Astrocyte (in vitro differentiated cells and primary cell): ENCODE results near the gene ACOT11.

Experiments used
- EZH2 ChIP-seq: IDR thresholded peaks from 2 replicates; pipeline ENCODE4 v1.6.1; 2012; ENCODE audit warnings: mild to moderate bottlenecking, low read length, inconsistent platforms; ENCODE audit not compliant: insufficient read depth
- TF ChIP-seq, protein P1 (sequence below): IDR thresholded peaks from 2 replicates; pipeline ENCODE4 v1.5.1; 2011; ENCODE audit warnings: low read depth, mild to moderate bottlenecking, inconsistent platforms, low read length, moderate library complexity; ENCODE audit not compliant: insufficient read depth

DNA sequence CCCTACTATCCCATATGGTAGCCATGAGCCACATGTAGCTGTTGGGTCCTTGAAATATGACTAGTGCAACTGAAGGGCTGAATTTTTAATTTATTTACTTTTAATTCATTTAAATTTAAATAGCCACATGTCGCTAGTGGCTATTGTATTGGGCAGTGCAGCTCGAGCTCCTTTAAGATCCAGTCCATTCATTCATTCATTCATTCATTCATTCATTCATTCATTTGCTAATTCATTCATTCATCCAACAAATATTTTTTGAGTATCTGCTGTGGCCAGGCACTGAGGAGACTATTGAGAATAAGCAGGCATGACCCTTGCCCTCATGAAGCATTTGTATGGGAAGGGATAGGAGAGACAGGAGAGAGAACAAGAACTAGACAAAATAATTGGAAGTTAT is 29.5 kb upstream of the ACOT11 start:
- TF ChIP-seq, protein P1, sequence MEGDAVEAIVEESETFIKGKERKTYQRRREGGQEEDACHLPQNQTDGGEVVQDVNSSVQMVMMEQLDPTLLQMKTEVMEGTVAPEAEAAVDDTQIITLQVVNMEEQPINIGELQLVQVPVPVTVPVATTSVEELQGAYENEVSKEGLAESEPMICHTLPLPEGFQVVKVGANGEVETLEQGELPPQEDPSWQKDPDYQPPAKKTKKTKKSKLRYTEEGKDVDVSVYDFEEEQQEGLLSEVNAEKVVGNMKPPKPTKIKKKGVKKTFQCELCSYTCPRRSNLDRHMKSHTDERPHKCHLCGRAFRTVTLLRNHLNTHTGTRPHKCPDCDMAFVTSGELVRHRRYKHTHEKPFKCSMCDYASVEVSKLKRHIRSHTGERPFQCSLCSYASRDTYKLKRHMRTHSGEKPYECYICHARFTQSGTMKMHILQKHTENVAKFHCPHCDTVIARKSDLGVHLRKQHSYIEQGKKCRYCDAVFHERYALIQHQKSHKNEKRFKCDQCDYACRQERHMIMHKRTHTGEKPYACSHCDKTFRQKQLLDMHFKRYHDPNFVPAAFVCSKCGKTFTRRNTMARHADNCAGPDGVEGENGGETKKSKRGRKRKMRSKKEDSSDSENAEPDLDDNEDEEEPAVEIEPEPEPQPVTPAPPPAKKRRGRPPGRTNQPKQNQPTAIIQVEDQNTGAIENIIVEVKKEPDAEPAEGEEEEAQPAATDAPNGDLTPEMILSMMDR = no peak
- no peak for TF ChIP-seq EZH2
